ENCODE results near the gene FOXE1. TPM values are rescaled to one million over a fixed set of nuclear protein-coding genes. Genes with fewer than 3 reads are reported as not detected.

Gene FOXE1
- total and polyA plus RNA-seq, 12 donors, result not detected

GRCh38 chr9:97851446-97851883 lies 1.6 kb upstream of the FOXE1 start:
- TF ChIP-seq CTCF (IDR thresholded peaks at IDR 0.05), result no peak
- Histone ChIP-seq H3K4me1 (peaks cover 0 to 46% (median 33%) of the 10 kb centered on the region in 9 donors), H3K9me3 (no peaks in the 10 kb centered on the region), H3K27ac (no peak overlapping the region), H3K27me3 (peaks cover 58 to 100% (median 100%) of the 10 kb centered on the region in 7 donors), H3K4me3 (no peak overlapping the region), H3K36me3 (no peaks in the 10 kb centered on the region)
- WGBS, 2 donors, result 3 to 7% methylated on average over 23 of the region's 23 CpGs
- intact Hi-C loops (cut with DNase I), result no loop called here
- no peak for DNase-seq
- no peak for ATAC-seq

- DNase-seq (no peak), ATAC-seq (no peak)
- Histone ChIP-seq H3K36me3 (no peaks in the 10 kb centered on the region), H3K9me3 (no peaks in the 10 kb centered on the region), H3K27ac (no peak overlapping the region), H3K4me3 (no peak overlapping the region), H3K4me1 (peaks cover 0 to 46% (median 33%) of the 10 kb centered on the region in 9 donors), H3K27me3 (peaks cover 56 to 100% (median 100%) of the 10 kb centered on the region in 7 donors)
- no peak for TF ChIP-seq CTCF (IDR thresholded peaks at IDR 0.05)
- WGBS, 2 donors, result 1 to 2% methylated on average over 24 of the region's 24 CpGs
- intact Hi-C loops (cut with DNase I), result no loop called here
Measured at GRCh38 chr9:97852001-97852398, 1.0 kb upstream of the FOXE1 start.

- H3K36me3 ChIP-seq, result no peaks in the 10 kb centered on the region
- 1 to 3% methylated on average over 30 to 34 of the region's 34 CpGs for whole genome bisulfite sequencing, 2 donors
- ATAC-seq (peak in 1 of 8 donors; percentile 18), DNase-seq (no peak)
- no peaks in the 10 kb centered on the region for H3K9me3 ChIP-seq
- H3K4me1 ChIP-seq, result peaks cover 0 to 49% (median 35%) of the 10 kb centered on the region in 9 donors
- H3K27ac ChIP-seq, result no peak overlapping the region
- H3K4me3 ChIP-seq, result peak overlapping the region in 8 of 10 donors; percentile 20 to 49 (median 40)
- no peak for TF ChIP-seq CTCF (IDR thresholded peaks at IDR 0.05)
- peaks cover 51 to 100% (median 100%) of the 10 kb centered on the region in 7 donors for H3K27me3 ChIP-seq
- intact Hi-C loops (cut with DNase I), result no loop called here
Measured at GRCh38 chr9:97852399-97853055, 499 bp upstream of the FOXE1 start.

- 1 to 3% methylated on average over 108 to 121 of the region's 125 CpGs for WGBS, 2 donors
- no peak for DNase-seq
- intact Hi-C loops (cut with DNase I), result no loop called here
Measured at GRCh38 chr9:97853844-97854695, 1.0 kb downstream of the FOXE1 start.

More at GRCh38 chr9:97853844-97854695, 1.0 kb downstream of the FOXE1 start:
- Histone ChIP-seq H3K4me1 (peaks cover 0 to 45% (median 26%) of the 10 kb centered on the region in 9 donors), H3K9me3 (no peaks in the 10 kb centered on the region), H3K36me3 (no peaks in the 10 kb centered on the region), H3K27ac (no peak overlapping the region), H3K27me3 (peaks cover 51 to 100% (median 100%) of the 10 kb centered on the region in 7 donors), H3K4me3 (peak overlapping the region in 9 of 10 donors; percentile 14 to 49 (median 40))
- peak in 2 of 8 donors; percentile 39 to 63 for ATAC-seq
- TF ChIP-seq CTCF (IDR thresholded peaks at IDR 0.05), result peak in 2 of 9 donors; percentile 25 to 28

Data from heart right ventricle (tissue), 16 donors.